Keratinocyte (primary cell): ENCODE results near the gene G6PD. TPM values are rescaled to one million over a fixed set of nuclear protein-coding genes. Genes with fewer than 3 reads are reported as not detected.
"Not testable (repeated sequence)": the region's sequence is repeated elsewhere in the genome, so short reads cannot be mapped to it uniquely, and the experiment has no call there.

Experiments
- DNase-seq: peaks from one replicate; pipeline ENCODE4 v3.0.0-alpha.2; 2011; ENCODE audit warnings: low read depth, missing footprints, low spot score
- FAIRE-seq: peaks from 2 replicates; lab custom pipeline; 2011; peaks lifted over from hg19 to GRCh38; lab: Jason Lieb, UNC
- H2AFZ ChIP-seq: 2 replicates; pipeline ENCODE4 v1.6.0; 2012; ENCODE audit warnings: low read length, control low read depth, inconsistent platforms; ENCODE audit not compliant: control insufficient read depth
- H3K27ac ChIP-seq: 2 replicates; pipeline ENCODE4 v1.5.1; 2011; ENCODE audit warnings: low read length; ENCODE audit not compliant: control insufficient read depth, insufficient read depth
- H3K27me3 ChIP-seq: 3 replicates; pipeline ENCODE4 v1.6.0; 2011; ENCODE audit warnings: low read length; ENCODE audit not compliant: control insufficient read depth, insufficient read depth; ENCODE audit errors: extremely low read depth
- H3K36me3 ChIP-seq, 2 experiments: 2 replicates in 1 of 2; 3 replicates in 1 of 2; pipeline ENCODE4 v1.5.1; 2011; ENCODE audit warnings: low read length in 2 of 2, mild to moderate bottlenecking in 1 of 2; ENCODE audit not compliant: control insufficient read depth in 2 of 2, insufficient read depth in 2 of 2; ENCODE audit errors: extremely low read depth in 1 of 2
- H3K4me1 ChIP-seq: 3 replicates; pipeline ENCODE4 v1.5.1; 2011; ENCODE audit warnings: low read length; ENCODE audit not compliant: control insufficient read depth, insufficient read depth; ENCODE audit errors: extremely low read depth
- H3K4me2 ChIP-seq: 3 replicates; pipeline ENCODE4 v1.6.0; 2011; ENCODE audit warnings: low read depth, low read length; ENCODE audit not compliant: control insufficient read depth, insufficient read depth; ENCODE audit errors: extremely low read depth
- H3K4me3 ChIP-seq, 3 experiments: fragments of 200-600 bp in 1 of 3; sonication (generic) in 1 of 3; 2 replicates in 2 of 3; 3 replicates in 1 of 3; pipeline ENCODE4 v1.5.1; 2011 to 2016; ENCODE audit warnings: low read length in 3 of 3, mild to moderate bottlenecking in 3 of 3, control low read depth in 2 of 3, inconsistent platforms in 1 of 3, low read depth in 1 of 3, mixed read lengths in 1 of 3, mixed run types in 1 of 3, moderate library complexity in 1 of 3; ENCODE audit not compliant: control insufficient read depth in 2 of 3, insufficient read depth in 2 of 3; ENCODE audit errors: extremely low read depth in 1 of 3
- H3K79me2 ChIP-seq: 2 replicates; pipeline ENCODE4 v1.6.0; 2012; ENCODE audit warnings: low read length; ENCODE audit not compliant: control insufficient read depth, insufficient read depth
- H3K9ac ChIP-seq: 3 replicates; pipeline ENCODE4 v1.6.0; 2011; ENCODE audit warnings: low read length; ENCODE audit not compliant: control insufficient read depth, insufficient read depth; ENCODE audit errors: extremely low read depth
- H3K9me1 ChIP-seq: 3 replicates; pipeline ENCODE4 v1.6.0; 2011; ENCODE audit warnings: low read length; ENCODE audit not compliant: control insufficient read depth, insufficient read depth; ENCODE audit errors: extremely low read depth
- H3K9me3 ChIP-seq: 2 replicates; pipeline ENCODE4 v1.5.1; 2012; ENCODE audit warnings: low read depth, low read length; ENCODE audit not compliant: control insufficient read depth
- H4K20me1 ChIP-seq: 3 replicates; pipeline ENCODE4 v1.6.0; 2011; ENCODE audit warnings: low read length; ENCODE audit not compliant: control insufficient read depth, insufficient read depth; ENCODE audit errors: extremely low read depth
- EZH2 ChIP-seq: IDR thresholded peaks from one replicate; pipeline ENCODE4 v1.6.1; 2012; ENCODE audit warnings: inconsistent platforms, mild to moderate bottlenecking, low read length, moderate library complexity
- dilution Hi-C: fragments of 300-500 bp; cut with MboI; formaldehyde crosslinking; loops from one replicate; pipeline ENCODE4 v1.7.0; 2020; ENCODE audit warnings: low sequenced_read_pairs; ENCODE audit not compliant: extremely low pct_ligation_motif_present
- polyA plus RNA-seq, 5 experiments: library from polyadenylated mRNA; depleted of rRNA in 3 of 5; stranded (reverse) in 3 of 5; stranded (forward) in 1 of 5; unstranded in 1 of 5; fragments of >200 nt; gene quantifications; 1 replicate in 1 of 5; 2 replicates in 3 of 5; 3 replicates in 1 of 5; pipeline versions ENCODE4 v1.2.1 to v1.2.3, GENCODE V29; 2011 to 2012; ENCODE audit warnings: missing spikeins in 2 of 5, low read depth in 1 of 5, low replicate concordance in 1 of 5
- TF ChIP-seq, protein P1 (sequence below), 3 experiments: IDR thresholded peaks in 1 of 3; conservative IDR thresholded peaks in 1 of 3; optimal IDR thresholded peaks in 1 of 3; 2 replicates in 2 of 3; 3 replicates in 1 of 3; pipeline versions ENCODE3 to v1.5.1; 2011; ENCODE audit warnings: low read length in 3 of 3, mild to moderate bottlenecking in 3 of 3, moderate library complexity in 2 of 3, control low read depth in 1 of 3, inconsistent platforms in 1 of 3; ENCODE audit not compliant: insufficient read depth in 2 of 3; ENCODE audit errors: extremely low read depth in 1 of 3

G6PD gene
- polyA plus RNA-seq, 1 donor (not counting 4 experiments of a cell fraction or from before 2014, with no cell fraction given) = 41.6 TPM

GRCh38 chrX:154592505-154592904, 45.9 kb upstream of the G6PD start:
- dilution Hi-C loops = no loop called here
- Histone ChIP-seq H2AFZ (no peak overlapping the region), H3K9me1 (no peaks in the 10 kb centered on the region), H3K27me3 (no peaks in the 10 kb centered on the region), H4K20me1 (no peaks in the 10 kb centered on the region), H3K9ac (no peak overlapping the region), H3K4me1 (peaks cover 14% of the 10 kb centered on the region), H3K36me3 (no peaks in the 10 kb centered on the region), H3K4me2 (no peak overlapping the region), H3K9me3 (peaks cover 2% of the 10 kb centered on the region), H3K4me3 (no peak overlapping the region), H3K79me2 (no peaks in the 10 kb centered on the region), H3K27ac (no peak overlapping the region)
- DNase-seq (no peak), FAIRE-seq (no peak)
- no peak for TF ChIP-seq EZH2
- TF ChIP-seq, protein P1, sequence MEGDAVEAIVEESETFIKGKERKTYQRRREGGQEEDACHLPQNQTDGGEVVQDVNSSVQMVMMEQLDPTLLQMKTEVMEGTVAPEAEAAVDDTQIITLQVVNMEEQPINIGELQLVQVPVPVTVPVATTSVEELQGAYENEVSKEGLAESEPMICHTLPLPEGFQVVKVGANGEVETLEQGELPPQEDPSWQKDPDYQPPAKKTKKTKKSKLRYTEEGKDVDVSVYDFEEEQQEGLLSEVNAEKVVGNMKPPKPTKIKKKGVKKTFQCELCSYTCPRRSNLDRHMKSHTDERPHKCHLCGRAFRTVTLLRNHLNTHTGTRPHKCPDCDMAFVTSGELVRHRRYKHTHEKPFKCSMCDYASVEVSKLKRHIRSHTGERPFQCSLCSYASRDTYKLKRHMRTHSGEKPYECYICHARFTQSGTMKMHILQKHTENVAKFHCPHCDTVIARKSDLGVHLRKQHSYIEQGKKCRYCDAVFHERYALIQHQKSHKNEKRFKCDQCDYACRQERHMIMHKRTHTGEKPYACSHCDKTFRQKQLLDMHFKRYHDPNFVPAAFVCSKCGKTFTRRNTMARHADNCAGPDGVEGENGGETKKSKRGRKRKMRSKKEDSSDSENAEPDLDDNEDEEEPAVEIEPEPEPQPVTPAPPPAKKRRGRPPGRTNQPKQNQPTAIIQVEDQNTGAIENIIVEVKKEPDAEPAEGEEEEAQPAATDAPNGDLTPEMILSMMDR (optimal IDR thresholded peaks at IDR 0.05 in 1 of 3, IDR thresholded peaks at IDR 0.05 in 1 of 3, conservative IDR thresholded peaks at IDR 0.05 in 1 of 3; ENCODE audit: extremely low read depth in 1 of 3, insufficient read depth in 2 of 3, low read length in 3 of 3) = no peak

- DNase-seq, H3K4me3 ChIP-seq, H3K27ac ChIP-seq, H2AFZ ChIP-seq, dilution Hi-C loops, H3K36me3 ChIP-seq, H3K79me2 ChIP-seq, H3K9ac ChIP-seq, H3K9me1 ChIP-seq, H4K20me1 ChIP-seq, FAIRE-seq, H3K9me3 ChIP-seq, H3K4me1 ChIP-seq, H3K4me2 ChIP-seq, H3K27me3 ChIP-seq: not testable (repeated sequence)
Observed at GRCh38 chrX:154590415-154590814, 43.8 kb upstream of the G6PD start.

GRCh38 chrX:154584585-154585183, 38.0 kb upstream of the G6PD start, which contains the start of gene CTAG1A:
Gene CTAG1A, plus strand, starts transcription at chrX:154585133. Its CDS starts 74 bp downstream, at chrX:154585207.
- H3K79me2 ChIP-seq, H3K4me2 ChIP-seq, H3K9me3 ChIP-seq, DNase-seq, H3K27ac ChIP-seq, H2AFZ ChIP-seq, H3K27me3 ChIP-seq, H3K9me1 ChIP-seq, FAIRE-seq, dilution Hi-C loops, H3K4me1 ChIP-seq, H3K9ac ChIP-seq, H3K4me3 ChIP-seq, H4K20me1 ChIP-seq, H3K36me3 ChIP-seq: not testable (repeated sequence)

DNA sequence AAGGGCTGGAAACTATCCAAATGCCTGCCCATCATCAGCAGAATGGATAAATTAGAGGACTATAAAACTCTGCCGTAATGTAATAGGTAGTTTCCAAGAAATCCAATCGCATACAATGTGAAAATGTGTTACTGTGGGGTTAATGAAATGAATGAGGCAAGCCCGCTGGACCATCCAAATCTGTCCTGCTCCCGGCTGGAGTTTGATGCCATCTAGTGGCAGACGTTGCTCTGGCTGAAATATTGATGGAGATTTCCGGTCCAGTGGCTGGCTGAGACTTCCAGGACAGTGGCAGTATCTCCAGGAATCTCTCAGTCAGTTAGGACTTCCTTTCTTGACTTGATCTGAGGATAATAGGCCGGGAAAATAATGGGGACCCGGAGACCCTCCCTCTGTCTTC, 36.3 kb upstream of the G6PD start:
- FAIRE-seq, H3K9me1 ChIP-seq, H3K27me3 ChIP-seq, H3K27ac ChIP-seq, H3K9ac ChIP-seq, H3K36me3 ChIP-seq, DNase-seq, H3K79me2 ChIP-seq, H3K4me3 ChIP-seq, H4K20me1 ChIP-seq, H3K9me3 ChIP-seq, H3K4me2 ChIP-seq, dilution Hi-C loops, H2AFZ ChIP-seq, H3K4me1 ChIP-seq: not testable (repeated sequence)
